Neural cell (in vitro differentiated cells): ENCODE measurements around the gene RAP1GDS1. TPM values are rescaled to one million over a fixed set of nuclear protein-coding genes. Genes with fewer than 3 reads are reported as not detected.
"Not testable (repeated sequence)": the region's sequence is repeated elsewhere in the genome, so short reads cannot be mapped to it uniquely, and the experiment has no call there.

ENCODE experiments used
- H2AFZ ChIP-seq: fragments of 200-600, 300-800 bp; sonication (generic), shearing (Covaris generic); 2 replicates; pipeline ENCODE4 v1.6.0; 2014; ENCODE audit warnings: low read depth, mild to moderate bottlenecking, antibody characterized with exemption, low read length, moderate library complexity
- H3F3A ChIP-seq: fragments of 200-600 bp; shearing (Covaris generic); 2 replicates; pipeline ENCODE4 v1.6.1; 2016; ENCODE audit warnings: mild to moderate bottlenecking, moderate library complexity, mixed read lengths, antibody characterized with exemption, low read length; ENCODE audit not compliant: insufficient read depth, poor library complexity, severe bottlenecking
- H3K27ac ChIP-seq: fragments of 200-600, 300-800 bp; sonication (generic), shearing (Covaris generic); 2 replicates; pipeline ENCODE4 v1.5.1; 2014; ENCODE audit warnings: mild to moderate bottlenecking, low read length, moderate library complexity
- H3K27me3 ChIP-seq: fragments of 300-800, 200-600 bp; sonication (generic), shearing (Covaris generic); 2 replicates; pipeline ENCODE4 v1.6.0; 2014; ENCODE audit warnings: mild to moderate bottlenecking, low read depth, low read length, moderate library complexity; ENCODE audit not compliant: insufficient read depth
- H3K36me3 ChIP-seq: fragments of 300-800, 200-600 bp; sonication (generic), shearing (Covaris generic); 2 replicates; pipeline ENCODE4 v1.5.1; 2014; ENCODE audit warnings: mild to moderate bottlenecking, antibody characterized with exemption, low read length, moderate library complexity; ENCODE audit not compliant: insufficient read depth
- H3K4me2 ChIP-seq: fragments of 300-800, 200-600 bp; sonication (generic), shearing (Covaris generic); 2 replicates; pipeline ENCODE4 v1.6.0; 2014; ENCODE audit warnings: mild to moderate bottlenecking, low read length
- H3K4me3 ChIP-seq: fragments of 300-800, 200-600 bp; sonication (generic), shearing (Covaris generic); 2 replicates; pipeline ENCODE4 v1.5.1; 2014; ENCODE audit warnings: mild to moderate bottlenecking, low read length, moderate library complexity
- H3K79me2 ChIP-seq: fragments of 200-600 bp; shearing (Covaris generic); replicated peaks from 2 replicates; pipeline ENCODE4 v1.6.0; 2014; ENCODE audit warnings: mild to moderate bottlenecking, low read length, moderate library complexity; ENCODE audit not compliant: insufficient read depth
- H3K9ac ChIP-seq: fragments of 300-800, 200-600 bp; sonication (generic), shearing (Covaris generic); 2 replicates; pipeline ENCODE4 v1.6.1; 2016; ENCODE audit warnings: mild to moderate bottlenecking, low read length, mixed read lengths
- H3K9me2 ChIP-seq: fragments of 200-600 bp; shearing (Covaris generic); 2 replicates; pipeline ENCODE4 v1.6.1; 2016; ENCODE audit warnings: mild to moderate bottlenecking, low read length, mixed read lengths; ENCODE audit not compliant: insufficient read depth
- H3K9me3 ChIP-seq: fragments of 200-600, 300-800 bp; sonication (generic), shearing (Covaris generic); 2 replicates; pipeline ENCODE4 v1.6.1; 2016; ENCODE audit warnings: mild to moderate bottlenecking, mixed run types, low read length, moderate library complexity, mixed read lengths
- H4K20me1 ChIP-seq: fragments of 200-600 bp; shearing (Covaris generic); 2 replicates; pipeline ENCODE4 v1.6.1; 2016; ENCODE audit warnings: mild to moderate bottlenecking, mixed run types; ENCODE audit not compliant: insufficient read depth
- EP300 ChIP-seq: fragments of 450-650 bp; conservative IDR thresholded peaks from 2 replicates; pipeline ENCODE4 v1.6.1; 2014; ENCODE audit warnings: antibody characterized with exemption, mild to moderate bottlenecking, moderate library complexity; ENCODE audit not compliant: poor library complexity, severe bottlenecking
- EZH2 ChIP-seq: fragments of 200-600, 300-800 bp; shearing (Covaris generic), sonication (generic); IDR thresholded peaks from 2 replicates; pipeline ENCODE4 v1.6.1; 2014; ENCODE audit warnings: antibody characterized with exemption, low read length, borderline replicate concordance, mild to moderate bottlenecking; ENCODE audit not compliant: insufficient read depth, poor library complexity, severe bottlenecking
- MXI1 ChIP-seq: fragments of 450-650 bp; conservative IDR thresholded peaks from 2 replicates; pipeline ENCODE4 v1.6.1; 2014; ENCODE audit warnings: antibody characterized with exemption, mild to moderate bottlenecking; ENCODE audit not compliant: poor library complexity, severe bottlenecking
- POLR2AphosphoS5 ChIP-seq: IDR thresholded peaks from 2 replicates; pipeline ENCODE4 v1.6.1; 2012
- RAD21 ChIP-seq: fragments of 450-650 bp; conservative IDR thresholded peaks from 2 replicates; pipeline ENCODE4 v1.6.1; 2014; ENCODE audit warnings: antibody characterized with exemption, mild to moderate bottlenecking, moderate library complexity
- REST ChIP-seq: IDR thresholded peaks from 2 replicates; pipeline ENCODE4 v1.6.1; 2012; ENCODE audit warnings: borderline replicate concordance
- SMC3 ChIP-seq: fragments of 450-650 bp; conservative IDR thresholded peaks from 2 replicates; pipeline ENCODE4 v1.6.1; 2014; ENCODE audit warnings: antibody characterized with exemption, mild to moderate bottlenecking, moderate library complexity; ENCODE audit not compliant: poor library complexity
- TAF1 ChIP-seq: IDR thresholded peaks from 2 replicates; pipeline ENCODE4 v1.6.1; 2012; ENCODE audit warnings: low read depth
- polyA plus RNA-seq: library from polyadenylated mRNA; depleted of rRNA; stranded (reverse); fragments of >200 nt; gene quantifications from 2 replicates; pipeline ENCODE4 v1.2.3, GENCODE V29; 2014
- TF ChIP-seq, protein P1 (sequence below): fragments of 450-650 bp; IDR thresholded peaks from 2 replicates; pipeline ENCODE4 v1.5.1; 2014; ENCODE audit warnings: antibody characterized with exemption, mild to moderate bottlenecking, moderate library complexity; ENCODE audit not compliant: poor library complexity, severe bottlenecking

The RAP1GDS1 gene
- polyA plus RNA-seq, 1 donor from 2014 or later = 41.1 TPM

DNA sequence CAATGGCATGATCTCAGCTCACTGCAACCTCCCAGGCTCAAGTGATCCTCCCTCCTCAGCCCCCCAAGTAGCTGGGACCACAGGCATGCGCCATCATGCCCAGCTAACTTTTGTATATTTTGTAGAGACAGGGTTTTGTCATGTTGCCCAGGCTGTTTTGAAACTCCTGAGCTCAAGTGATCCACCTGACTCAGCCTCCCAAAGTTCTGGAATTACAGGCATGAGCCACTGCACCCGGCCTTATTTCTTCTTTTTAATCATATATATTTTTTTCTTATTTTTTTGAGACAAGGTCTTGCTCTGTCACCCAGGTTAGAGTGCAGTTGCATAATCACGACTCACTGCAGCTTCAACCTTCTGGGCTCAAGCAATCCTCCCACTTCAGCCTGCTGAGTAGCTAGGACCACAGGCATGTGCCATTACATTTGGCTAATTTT is 213.2 kb downstream of the RAP1GDS1 start:
- Histone ChIP-seq H3K27ac (no peak overlapping the region), H3K36me3 (no peaks in the 10 kb centered on the region)
- TF ChIP-seq EP300 (no peak), MXI1 (no peak), EZH2 (no peak), RAD21 (no peak), POLR2AphosphoS5 (no peak), SMC3 (no peak), TAF1 (no peak), REST (no peak)
- TF ChIP-seq, protein P1, sequence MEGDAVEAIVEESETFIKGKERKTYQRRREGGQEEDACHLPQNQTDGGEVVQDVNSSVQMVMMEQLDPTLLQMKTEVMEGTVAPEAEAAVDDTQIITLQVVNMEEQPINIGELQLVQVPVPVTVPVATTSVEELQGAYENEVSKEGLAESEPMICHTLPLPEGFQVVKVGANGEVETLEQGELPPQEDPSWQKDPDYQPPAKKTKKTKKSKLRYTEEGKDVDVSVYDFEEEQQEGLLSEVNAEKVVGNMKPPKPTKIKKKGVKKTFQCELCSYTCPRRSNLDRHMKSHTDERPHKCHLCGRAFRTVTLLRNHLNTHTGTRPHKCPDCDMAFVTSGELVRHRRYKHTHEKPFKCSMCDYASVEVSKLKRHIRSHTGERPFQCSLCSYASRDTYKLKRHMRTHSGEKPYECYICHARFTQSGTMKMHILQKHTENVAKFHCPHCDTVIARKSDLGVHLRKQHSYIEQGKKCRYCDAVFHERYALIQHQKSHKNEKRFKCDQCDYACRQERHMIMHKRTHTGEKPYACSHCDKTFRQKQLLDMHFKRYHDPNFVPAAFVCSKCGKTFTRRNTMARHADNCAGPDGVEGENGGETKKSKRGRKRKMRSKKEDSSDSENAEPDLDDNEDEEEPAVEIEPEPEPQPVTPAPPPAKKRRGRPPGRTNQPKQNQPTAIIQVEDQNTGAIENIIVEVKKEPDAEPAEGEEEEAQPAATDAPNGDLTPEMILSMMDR = no peak

GRCh38 chr4:98476891-98477290 is 215.7 kb downstream of the RAP1GDS1 start:
- Histone ChIP-seq H3K9me2 (no peaks in the 10 kb centered on the region), H4K20me1 (no peaks in the 10 kb centered on the region), H3K4me3 (no peak overlapping the region), H3F3A (no peaks in the 10 kb centered on the region), H3K36me3 (no peaks in the 10 kb centered on the region), H3K4me2 (no peak overlapping the region), H3K9me3 (no peaks in the 10 kb centered on the region), H3K27me3 (no peaks in the 10 kb centered on the region), H3K27ac (no peak overlapping the region), H2AFZ (no peak overlapping the region), H3K9ac (no peak overlapping the region), H3K79me2 (no peaks in the 10 kb centered on the region)
- TF ChIP-seq TAF1 = no peak
- TF ChIP-seq EZH2 = no peak
- TF ChIP-seq, protein P1 = no peak
- TF ChIP-seq SMC3 = no peak
- no peak for TF ChIP-seq RAD21
- TF ChIP-seq POLR2AphosphoS5 = no peak
- no peak for TF ChIP-seq MXI1
- TF ChIP-seq EP300 = no peak
- TF ChIP-seq REST = no peak

More for the DNA sequence above, 213.2 kb downstream of the RAP1GDS1 start:
- no peaks in the 10 kb centered on the region for H3K9me3 ChIP-seq
- no peak overlapping the region for H3K4me2 ChIP-seq
- H3K79me2 ChIP-seq = no peaks in the 10 kb centered on the region
- no peaks in the 10 kb centered on the region for H4K20me1 ChIP-seq
- H3K9ac ChIP-seq = no peak overlapping the region
- no peaks in the 10 kb centered on the region for H3F3A ChIP-seq
- H3K4me3 ChIP-seq = no peak overlapping the region
- H2AFZ ChIP-seq = no peak overlapping the region
- no peaks in the 10 kb centered on the region for H3K27me3 ChIP-seq
- H3K9me2 ChIP-seq = no peaks in the 10 kb centered on the region

- not testable (repeated sequence) for H3K4me3 ChIP-seq, H3K9me3 ChIP-seq, H3K27me3 ChIP-seq, H3K27ac ChIP-seq, H2AFZ ChIP-seq, H3K9ac ChIP-seq, H3K79me2 ChIP-seq, H3K36me3 ChIP-seq, H3K4me2 ChIP-seq, H3F3A ChIP-seq, H3K9me2 ChIP-seq, H4K20me1 ChIP-seq
These were observed 218.4 kb downstream of the RAP1GDS1 start for GRCh38 chr4:98479590-98479989.
